ENCODE data around the gene TPM1.

DNA sequence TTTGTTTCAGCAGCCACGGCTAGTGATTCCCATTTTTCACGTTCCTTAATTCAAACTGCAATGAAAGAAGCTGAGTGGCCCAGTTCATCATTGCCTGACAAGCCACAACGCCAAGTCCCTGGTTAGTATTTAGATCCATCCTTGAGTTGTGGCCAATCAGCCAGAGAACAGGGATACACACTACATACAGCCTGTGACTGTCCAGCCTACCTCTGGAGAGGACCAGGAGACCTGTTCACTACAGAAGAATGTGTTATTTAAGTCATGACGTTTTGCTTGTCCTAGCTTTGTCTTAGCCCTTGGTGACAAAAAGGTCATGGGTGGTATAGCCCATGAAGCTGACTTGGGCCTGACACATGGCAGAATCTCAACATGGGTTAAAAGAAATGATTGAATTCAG, 2.7 kb upstream of the TPM1 start:
- TF ChIP-seq, protein P1, sequence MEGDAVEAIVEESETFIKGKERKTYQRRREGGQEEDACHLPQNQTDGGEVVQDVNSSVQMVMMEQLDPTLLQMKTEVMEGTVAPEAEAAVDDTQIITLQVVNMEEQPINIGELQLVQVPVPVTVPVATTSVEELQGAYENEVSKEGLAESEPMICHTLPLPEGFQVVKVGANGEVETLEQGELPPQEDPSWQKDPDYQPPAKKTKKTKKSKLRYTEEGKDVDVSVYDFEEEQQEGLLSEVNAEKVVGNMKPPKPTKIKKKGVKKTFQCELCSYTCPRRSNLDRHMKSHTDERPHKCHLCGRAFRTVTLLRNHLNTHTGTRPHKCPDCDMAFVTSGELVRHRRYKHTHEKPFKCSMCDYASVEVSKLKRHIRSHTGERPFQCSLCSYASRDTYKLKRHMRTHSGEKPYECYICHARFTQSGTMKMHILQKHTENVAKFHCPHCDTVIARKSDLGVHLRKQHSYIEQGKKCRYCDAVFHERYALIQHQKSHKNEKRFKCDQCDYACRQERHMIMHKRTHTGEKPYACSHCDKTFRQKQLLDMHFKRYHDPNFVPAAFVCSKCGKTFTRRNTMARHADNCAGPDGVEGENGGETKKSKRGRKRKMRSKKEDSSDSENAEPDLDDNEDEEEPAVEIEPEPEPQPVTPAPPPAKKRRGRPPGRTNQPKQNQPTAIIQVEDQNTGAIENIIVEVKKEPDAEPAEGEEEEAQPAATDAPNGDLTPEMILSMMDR (IDR thresholded peaks at IDR 0.05 in 4 of 5, conservative IDR thresholded peaks at IDR 0.05 in 1 of 5) = no peak
- TF ChIP-seq POLR2A (IDR thresholded peaks at IDR 0.05) = no peak

Measured in gastrocnemius medialis (tissue), 4 donors.